NCI-H2227 treated with DMSO at 0.1 percent for 48 hours (cell line): Measurements from ENCODE around the gene RALGAPA2.
A peak's percentile ranks its signal among the peaks of the same experiment; 100 is the strongest.

Experiments
- DNase-seq: peaks from one replicate; lab custom pipeline; 2025; lab: John Stamatoyannopoulos, UW

RALGAPA2 gene

DNA sequence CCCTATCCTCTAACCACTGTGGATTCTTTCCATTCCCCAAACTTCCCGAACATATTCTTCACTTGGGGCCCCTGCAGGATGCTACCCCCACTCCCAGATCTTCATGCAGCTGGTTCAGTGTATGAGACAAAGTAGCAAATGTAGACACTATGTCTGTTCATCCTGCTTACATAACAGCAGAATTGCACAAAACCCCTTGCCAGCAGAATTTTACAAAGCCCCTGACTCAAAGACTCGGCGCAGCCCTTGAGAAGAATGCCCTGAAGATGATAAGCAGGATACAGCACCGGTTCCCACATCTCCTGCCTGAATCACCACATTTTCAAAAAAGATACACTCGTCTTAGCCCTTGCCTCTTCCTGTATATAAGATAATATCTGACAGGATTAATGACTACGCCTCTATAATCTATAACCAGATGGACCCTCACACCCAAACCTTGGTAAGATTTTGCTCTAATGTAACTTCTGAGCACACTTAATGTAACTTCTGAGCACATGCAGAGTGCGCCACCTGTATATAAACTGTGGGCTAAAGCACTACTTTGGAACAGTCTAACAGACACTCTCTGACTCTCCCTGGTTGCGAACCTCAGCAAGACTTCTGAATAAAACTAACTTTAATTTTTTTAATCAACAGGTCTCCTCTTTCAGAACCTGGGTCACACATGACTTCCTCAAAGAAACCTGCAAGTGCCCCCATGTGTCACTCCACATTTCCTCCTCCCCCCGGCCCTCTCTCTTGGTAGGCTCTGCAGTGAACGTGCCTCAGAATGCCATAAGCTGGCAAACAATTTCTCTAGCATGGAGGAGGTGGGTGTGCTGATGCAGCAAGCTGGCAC, 28.7 kb downstream of the RALGAPA2 start:
- no peak for DNase-seq

DNA sequence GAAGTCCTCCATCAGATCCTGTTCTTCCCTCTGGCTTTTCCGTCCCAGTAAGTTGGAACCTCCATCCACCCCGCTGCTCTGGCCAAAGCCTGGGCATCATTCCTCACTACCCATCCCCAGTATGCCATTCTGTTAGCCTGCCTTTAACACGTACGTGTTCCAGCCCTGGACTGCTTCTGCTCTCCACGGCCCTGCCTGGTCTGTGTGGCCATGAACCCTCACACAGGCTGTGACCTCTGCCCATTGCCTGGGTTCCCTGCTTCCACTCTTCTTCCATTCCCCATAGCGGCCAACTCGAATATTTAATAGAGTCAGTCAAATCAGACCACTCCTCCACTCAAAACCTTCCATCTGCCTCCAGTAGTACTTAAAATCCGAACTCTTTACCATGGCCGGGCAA, 29.4 kb downstream of the RALGAPA2 start:
- DNase-seq: no peak

DNA sequence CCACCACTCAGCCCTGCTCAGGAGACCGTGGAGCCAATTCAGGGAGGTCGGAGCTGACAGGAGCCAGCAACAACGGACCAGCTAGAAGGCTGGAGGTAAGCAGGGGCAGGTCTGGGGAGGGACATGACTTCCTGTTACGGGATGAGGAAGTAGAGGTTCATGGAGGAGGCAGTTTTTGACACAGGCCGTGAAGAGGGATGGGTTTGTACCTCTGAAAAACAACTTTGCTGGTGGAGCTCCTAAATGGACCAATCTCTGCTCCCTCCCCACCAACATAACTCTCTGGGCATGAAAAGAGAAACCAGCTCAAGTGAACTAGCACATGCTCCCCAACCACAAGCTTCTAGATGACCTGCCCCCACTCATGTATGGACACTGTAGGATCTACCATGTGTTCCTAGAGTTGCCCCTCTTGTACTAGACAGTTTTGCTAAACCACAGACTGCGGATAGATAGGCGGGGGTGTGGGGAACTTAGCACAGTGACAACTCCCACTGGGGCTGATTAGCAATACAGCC, 31.4 kb downstream of the RALGAPA2 start:
- DNase-seq: no peak

- no peak for DNase-seq
Observed at GRCh38 chr20:20679316-20679715, 33.1 kb downstream of the RALGAPA2 start.

DNA sequence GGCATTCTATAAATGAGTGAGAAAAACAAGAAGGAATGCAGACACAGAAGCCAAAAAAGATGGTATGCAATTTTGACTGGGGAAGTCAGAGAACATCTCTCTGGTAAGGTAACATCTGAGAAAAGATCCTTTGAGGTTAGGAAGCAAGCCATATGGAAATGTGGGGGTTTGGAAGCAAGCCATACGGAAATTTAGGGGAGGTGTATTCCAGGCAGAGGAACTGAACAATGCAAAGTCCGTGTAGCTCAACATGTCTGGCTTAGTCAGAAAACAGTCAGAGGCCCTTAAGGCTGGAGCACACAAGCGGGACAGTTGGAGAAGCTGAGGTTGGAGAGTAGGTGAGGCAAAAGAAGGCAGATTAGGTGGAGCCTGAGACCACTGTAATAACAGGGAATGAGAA, 35.3 kb downstream of the RALGAPA2 start:
- no peak for DNase-seq

DNA sequence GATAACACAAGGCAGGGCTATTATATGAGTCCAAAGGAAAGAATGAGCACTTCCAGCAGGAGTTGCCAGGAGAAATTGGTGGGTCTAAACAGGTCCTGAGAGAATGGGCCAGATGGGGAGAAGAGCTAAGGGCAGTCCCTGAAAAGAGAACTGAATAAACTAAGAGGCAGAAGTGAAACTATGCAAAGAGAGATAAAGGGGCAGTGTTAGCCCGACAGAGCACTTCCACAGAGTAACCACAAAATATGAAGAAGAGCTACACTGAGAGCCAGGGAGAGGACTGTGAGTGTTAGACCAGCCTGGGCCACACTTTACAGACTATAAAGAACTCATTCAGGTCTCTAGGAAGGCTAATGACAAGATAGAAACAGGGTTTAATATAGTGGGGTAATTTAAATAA, 43.8 kb downstream of the RALGAPA2 start:
- DNase-seq: no peak

DNA sequence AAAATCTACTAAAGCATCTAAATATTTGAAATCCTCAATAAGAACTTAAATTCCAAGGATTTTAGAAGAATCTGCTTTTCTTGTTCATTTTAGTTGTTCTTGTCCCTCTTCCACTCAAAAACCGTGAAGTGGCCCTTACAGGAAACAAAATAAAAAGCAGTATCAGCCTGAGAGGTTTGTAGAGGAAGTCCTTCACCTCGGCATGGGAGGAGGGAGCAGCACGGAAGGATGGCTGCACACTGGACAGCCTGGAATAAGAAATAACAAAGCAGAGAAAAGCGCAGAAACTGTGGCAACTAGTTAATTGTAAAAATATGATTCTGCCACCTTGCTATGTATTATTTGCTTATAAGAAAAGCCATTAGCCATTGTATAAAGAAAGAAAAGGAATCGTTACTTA, 46.1 kb downstream of the RALGAPA2 start:
- DNase-seq: no peak

- DNase-seq: no peak
Observed at GRCh38 chr20:20665606-20666332, 46.7 kb downstream of the RALGAPA2 start.

GRCh38 chr20:20664795-20665589, 47.5 kb downstream of the RALGAPA2 start:
- DNase-seq: peak; percentile 54

GRCh38 chr20:20663841-20664240, 48.6 kb downstream of the RALGAPA2 start:
- DNase-seq: no peak

GRCh38 chr20:20658871-20659431, 53.5 kb downstream of the RALGAPA2 start:
- no peak for DNase-seq

DNA sequence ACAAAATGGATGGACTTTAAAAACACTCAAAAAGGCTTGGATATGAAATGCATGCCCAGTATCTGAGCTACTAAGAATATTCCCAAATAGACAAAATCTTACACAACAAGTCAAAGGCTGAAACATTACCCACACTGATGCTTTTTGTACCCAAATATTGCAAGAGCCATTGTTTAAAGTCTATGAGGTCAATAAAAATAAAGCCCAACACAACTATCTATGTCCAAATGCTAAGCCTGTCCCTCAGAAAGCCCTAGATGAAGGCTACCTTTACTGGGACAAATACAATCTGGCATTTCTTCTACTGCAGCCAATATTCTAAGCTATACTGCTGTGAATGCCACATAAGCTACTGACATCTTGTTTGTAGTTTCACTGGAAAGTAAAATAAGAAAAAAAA, 54.3 kb downstream of the RALGAPA2 start:
- no peak for DNase-seq

DNA sequence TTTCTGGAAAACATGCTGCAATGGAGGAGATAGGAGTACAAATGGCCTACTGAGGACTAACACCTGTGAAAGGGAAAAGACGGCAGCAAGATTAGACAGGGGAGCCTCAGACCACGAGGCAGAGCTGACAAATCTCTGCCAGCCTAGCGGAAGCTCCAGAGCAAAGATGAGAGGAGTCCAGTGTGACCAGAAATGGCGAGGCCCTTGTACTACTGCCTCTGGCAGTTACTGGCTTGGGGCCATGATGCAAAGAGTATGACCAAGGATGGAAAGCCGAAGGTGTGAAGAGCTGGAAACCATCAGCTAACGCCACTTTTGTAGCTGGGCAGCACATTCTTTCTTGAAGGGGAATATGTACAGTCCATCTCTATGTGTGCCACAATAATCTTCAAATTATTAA, 55.4 kb downstream of the RALGAPA2 start:
- DNase-seq: no peak

DNA sequence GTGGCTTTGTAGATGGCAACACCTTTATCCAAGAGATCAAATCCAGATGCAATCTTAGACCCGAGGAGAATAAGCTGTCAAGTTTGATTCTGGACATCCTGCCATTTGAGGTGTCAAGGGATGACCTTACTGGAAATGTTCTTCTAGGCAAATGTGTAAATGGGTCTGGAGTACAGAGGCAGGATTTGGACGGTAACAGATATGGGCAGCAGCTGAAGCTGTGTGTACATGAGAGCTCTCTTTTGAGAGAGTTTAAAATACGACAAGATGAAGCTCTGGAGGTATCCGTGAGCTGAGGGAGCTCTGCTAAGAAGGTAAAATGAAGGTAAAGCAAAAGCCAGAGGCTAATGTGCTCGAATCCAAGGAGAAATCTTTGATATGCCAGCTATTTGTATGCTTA, 56.6 kb downstream of the RALGAPA2 start:
- no peak for DNase-seq

DNA sequence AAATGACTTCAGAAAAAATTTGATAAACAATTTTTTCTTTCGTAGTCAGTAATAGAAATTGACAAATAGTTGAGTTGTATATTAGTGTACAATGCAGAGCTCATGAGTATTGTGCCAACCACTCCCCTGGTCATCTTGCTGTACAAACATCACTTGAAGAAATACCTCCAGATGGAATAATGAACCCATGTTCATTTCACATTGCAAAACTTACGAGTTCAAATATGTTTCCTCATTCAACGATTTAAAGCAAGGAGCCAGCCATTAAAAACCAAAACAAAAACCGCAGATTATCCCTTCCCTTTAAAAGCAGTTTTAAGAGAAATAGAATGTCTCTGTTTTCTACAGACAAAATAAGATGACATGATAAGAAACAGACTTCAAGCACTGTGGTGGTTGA, 62.5 kb downstream of the RALGAPA2 start:
- DNase-seq: no peak

- no peak for DNase-seq
Observed at GRCh38 chr20:20643927-20644326, 68.5 kb downstream of the RALGAPA2 start.

- no peak for DNase-seq
Observed at GRCh38 chr20:20641783-20642182, 70.7 kb downstream of the RALGAPA2 start.

GRCh38 chr20:20638878-20639277, 73.6 kb downstream of the RALGAPA2 start:
- no peak for DNase-seq

DNA sequence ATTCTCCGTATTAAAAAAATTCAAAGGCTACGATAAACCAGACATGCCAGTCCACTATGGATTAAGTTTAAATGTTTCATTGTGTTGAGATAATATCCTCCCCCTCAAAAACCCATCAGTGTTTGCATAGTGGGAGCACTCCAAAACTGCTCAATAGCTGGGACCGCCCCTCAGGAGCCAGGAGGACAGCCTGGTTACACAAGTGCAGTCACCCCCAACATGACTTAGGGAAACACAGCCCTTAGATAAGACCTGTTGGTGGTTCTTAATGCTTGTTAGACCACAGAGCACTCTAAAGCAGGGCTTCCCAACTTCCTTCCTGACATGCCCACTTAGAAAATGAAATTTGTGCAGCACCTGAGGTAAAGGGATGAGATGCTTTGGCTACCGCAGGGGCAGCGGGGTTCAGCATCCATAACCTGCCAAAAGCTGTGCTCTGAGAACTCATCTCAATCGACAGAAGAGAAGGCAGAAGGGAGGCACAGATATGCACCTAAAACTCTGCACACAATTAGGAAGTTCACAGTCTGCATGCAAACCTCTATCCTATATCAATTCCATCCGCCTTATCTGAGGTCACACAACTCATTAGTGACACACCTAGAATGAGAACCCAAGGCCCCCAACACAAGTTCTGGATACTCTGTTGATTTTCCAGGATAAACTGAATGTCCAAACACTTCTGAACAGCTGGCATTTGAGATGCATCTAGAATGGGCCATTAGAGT, 74.3 kb downstream of the RALGAPA2 start:
- DNase-seq: no peak

DNA sequence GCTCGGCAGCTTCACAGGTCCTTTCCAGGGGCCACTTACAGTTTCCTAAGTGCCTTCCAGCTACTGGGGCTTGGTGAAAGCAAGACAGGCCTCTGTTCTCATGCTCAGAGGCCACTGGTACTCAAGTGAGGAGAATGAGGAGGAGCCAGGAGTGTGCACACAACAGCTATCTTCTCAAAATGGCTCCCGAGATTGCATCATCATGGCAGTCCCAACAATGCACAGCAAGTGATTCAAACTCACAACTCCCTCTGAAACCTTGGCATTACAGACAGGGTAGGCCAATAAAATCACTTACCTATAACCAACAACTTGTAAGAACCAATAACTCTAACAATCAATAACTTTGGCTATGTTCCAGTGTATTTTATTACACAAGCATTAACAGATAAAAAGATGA, 77.4 kb downstream of the RALGAPA2 start:
- DNase-seq: no peak

- DNase-seq: no peak
Observed at GRCh38 chr20:20632644-20633043, 79.8 kb downstream of the RALGAPA2 start.
